ENCODE data around the gene SMIM45.

Gene SMIM45

GRCh38 chr22:41912338-41913039, 39.5 kb upstream of the SMIM45 start:
- TF ChIP-seq POLR2A (IDR thresholded peaks at IDR 0.05; ENCODE audit: low read length), result no peak
- TF ChIP-seq GATA1 (IDR thresholded peaks at IDR 0.05; ENCODE audit: low read depth, low read length), result no peak
- DNase-seq, result no peak

DNA sequence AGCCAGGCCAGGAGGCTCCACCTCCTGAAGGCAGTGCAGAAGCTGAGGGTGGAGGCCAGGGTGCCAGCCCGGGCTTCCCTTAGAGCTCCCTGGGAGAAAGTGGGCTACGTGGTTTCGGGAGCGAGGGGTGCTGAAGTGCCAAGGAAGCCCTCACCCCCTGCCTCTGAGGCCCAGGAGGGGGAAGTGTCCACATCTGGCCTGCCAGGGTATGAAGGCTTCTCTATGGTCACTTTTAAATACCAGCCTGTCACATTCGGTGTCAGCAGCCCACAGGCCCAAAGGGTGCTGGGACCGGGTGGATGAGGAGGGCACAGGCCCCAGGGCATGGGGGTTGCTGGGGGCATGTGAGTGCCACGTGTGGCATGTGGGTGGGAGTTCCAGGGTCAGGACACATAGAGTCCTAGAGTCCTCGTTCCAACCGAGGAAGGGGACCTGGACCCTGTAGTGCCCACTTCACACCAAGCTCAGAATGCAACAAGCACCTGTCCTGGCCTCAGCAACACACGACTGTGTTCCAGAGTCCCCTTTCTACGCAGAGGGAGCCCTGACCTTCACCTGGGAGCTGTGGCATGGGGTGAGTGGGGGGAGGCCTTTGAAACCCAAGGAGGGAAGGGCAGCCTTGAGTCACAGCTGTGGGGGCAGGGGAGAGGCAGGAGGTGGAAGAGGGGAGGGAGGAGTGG, 38.8 kb upstream of the SMIM45 start:
- TF ChIP-seq GATA1 (IDR thresholded peaks at IDR 0.05; ENCODE audit: low read depth, low read length) (no peak), POLR2A (IDR thresholded peaks at IDR 0.05; ENCODE audit: low read length) (no peak)
- no peak for DNase-seq

- TF ChIP-seq GATA1 (IDR thresholded peaks at IDR 0.05; ENCODE audit: low read depth, low read length) (no peak), POLR2A (IDR thresholded peaks at IDR 0.05; ENCODE audit: low read length) (no peak)
- peak in 1 of 2 experiments; percentile 32 for DNase-seq
These were observed 38.0 kb upstream of the SMIM45 start for GRCh38 chr22:41913842-41914534.

DNA sequence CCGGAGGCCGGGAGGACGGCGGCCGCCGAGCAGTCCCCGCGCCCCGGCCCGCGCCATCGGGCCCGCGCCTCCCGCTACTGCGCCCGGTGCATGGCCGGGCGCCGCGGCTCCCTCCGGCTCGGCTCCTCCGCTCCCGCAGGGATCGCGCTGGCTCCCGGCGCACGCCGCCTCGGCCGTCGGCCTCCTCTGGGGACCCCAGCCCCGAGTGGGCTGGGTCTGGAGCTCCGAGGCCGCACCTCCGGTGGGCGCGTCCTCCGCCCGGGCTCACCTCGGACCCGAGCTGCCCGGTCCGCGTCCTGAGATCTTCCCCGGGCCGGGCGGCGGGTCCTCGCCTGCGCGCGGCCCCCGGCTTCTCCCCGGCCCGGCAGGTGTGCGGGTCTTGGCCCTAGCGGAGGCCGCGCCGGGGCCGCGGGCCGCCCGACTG, 37.3 kb upstream of the SMIM45 start:
- TF ChIP-seq GATA1 (IDR thresholded peaks at IDR 0.05; ENCODE audit: low read depth, low read length) (no peak), POLR2A (IDR thresholded peaks at IDR 0.05; ENCODE audit: low read length) (no peak)
- no peak for DNase-seq

- DNase-seq, result no peak
These were observed 36.7 kb upstream of the SMIM45 start, which contains the start of gene SHISA8 for GRCh38 chr22:41915035-41915785. Gene SHISA8 (minus strand): TSS chr22:41915074. CDS start chr22:41914667, 407 bp downstream.

GRCh38 chr22:41915786-41916493, 36.0 kb upstream of the SMIM45 start:
- TF ChIP-seq POLR2A (IDR thresholded peaks at IDR 0.05; ENCODE audit: low read length) (no peak), GATA1 (IDR thresholded peaks at IDR 0.05; ENCODE audit: low read depth, low read length) (no peak)
- DNase-seq, result no peak

More at GRCh38 chr22:41915035-41915785, 36.7 kb upstream of the SMIM45 start, which contains the start of gene SHISA8:
- no peak for TF ChIP-seq POLR2A (IDR thresholded peaks at IDR 0.05; ENCODE audit: low read length)

DNA sequence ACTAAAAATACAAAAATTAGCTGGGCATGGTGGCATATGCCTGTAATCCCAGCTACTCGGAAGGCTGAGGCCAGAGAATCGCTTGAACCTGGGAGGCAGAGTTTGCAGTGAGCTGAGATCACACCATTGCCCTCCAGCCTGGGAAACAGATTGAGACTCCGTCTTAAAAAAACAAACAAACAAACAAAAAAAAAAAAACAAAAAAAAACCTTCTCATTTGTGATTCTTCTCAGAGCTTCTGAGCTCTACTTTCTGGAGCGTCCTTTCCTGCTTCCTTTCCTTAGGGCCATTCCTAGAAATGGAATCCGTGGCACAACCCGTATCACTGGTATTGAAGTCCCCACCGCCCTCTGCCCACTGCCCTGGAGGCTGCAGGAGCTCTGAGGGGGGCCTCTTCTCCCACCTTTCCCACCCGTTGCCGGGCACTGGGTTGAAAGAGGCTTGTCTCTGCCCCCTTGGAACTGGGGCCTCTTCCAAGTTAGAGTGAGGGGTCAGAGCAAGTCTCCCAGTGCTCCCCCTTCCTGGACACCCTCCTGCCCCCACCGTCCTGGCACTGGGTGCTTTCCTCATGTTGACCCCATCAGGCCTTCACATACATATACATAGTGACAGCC, 35.1 kb upstream of the SMIM45 start:
- DNase-seq, result no peak
- TF ChIP-seq POLR2A (IDR thresholded peaks at IDR 0.05; ENCODE audit: low read length), result no peak

DNA sequence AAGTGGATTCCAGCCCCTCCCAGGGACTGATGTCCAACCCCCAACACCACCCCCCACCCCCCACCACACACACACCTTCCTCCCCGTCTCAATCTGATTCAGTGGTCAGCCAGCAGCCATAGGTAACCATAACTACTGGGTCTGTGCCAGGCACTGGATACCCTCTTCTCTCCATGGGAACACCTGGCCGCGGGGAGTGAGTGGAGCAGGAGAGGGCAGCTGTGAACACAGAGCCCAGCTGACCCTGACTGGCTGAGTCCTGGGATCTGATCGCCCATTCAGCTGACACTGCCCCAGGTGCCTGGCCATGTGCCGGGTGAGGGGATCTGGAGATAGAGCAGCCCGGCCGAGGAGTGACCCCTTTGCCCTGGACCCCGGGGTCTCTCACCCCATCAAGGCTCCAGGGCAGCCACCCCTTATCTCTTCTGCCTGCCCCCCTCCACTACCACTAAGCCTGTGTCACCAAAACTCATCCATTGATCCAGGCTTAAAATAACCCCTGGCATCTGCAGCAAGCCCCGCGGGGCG, 34.5 kb upstream of the SMIM45 start:
- DNase-seq, result no peak
- no peak for TF ChIP-seq POLR2A (IDR thresholded peaks at IDR 0.05; ENCODE audit: low read length)
- TF ChIP-seq GATA1 (IDR thresholded peaks at IDR 0.05; ENCODE audit: low read depth, low read length), result no peak

DNA sequence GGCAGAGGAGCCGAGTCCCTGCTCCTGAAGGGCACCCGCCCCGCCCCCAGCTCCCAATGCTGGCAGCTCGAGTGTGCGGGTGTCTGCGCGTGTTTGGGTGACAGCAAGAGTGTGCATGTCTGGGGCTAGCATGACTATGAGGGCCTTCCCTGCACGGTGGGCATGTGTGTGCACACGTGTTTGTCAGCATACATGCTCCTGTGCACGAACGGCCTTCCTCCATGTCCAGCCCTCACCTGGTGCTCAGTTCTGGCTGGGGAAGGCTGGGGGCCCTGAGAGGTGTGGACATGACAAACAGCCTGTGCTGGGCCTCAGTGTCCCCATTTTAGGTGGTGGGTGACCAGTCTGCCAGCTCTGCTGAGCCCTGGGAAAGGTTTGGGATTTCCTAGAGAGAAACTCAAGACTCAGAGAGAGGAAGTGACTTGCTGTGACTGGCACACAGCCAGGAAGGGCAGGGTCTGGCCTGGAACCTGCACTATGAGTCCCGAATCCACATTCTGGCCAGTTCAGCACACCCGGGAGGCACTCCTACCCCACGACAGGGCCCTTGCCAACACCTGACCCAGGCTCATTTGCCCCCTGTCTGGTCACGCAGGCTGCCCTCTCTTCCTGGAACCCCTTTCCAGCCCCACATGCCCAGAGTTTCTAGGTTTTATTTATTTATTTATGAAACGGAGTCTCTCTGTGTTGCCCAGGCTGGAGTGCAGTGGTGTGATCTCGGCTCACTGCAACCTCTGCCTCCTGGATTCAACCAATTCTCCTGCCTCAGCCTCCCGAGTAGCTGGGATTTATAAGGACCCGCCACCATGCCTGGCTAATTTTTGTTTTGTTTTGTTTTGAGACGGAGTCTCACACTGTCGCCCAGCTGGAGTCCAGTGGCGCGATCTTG, 33.8 kb upstream of the SMIM45 start:
- DNase-seq, result peak; percentile 25 to 30
- no peak for TF ChIP-seq GATA1 (IDR thresholded peaks at IDR 0.05; ENCODE audit: low read depth, low read length)
- TF ChIP-seq POLR2A (IDR thresholded peaks at IDR 0.05; ENCODE audit: low read length), result no peak

- no peak for TF ChIP-seq POLR2A (IDR thresholded peaks at IDR 0.05; ENCODE audit: low read length)
- no peak for TF ChIP-seq GATA1 (IDR thresholded peaks at IDR 0.05; ENCODE audit: low read depth, low read length)
- DNase-seq, result peak; percentile 27 to 41
These were observed 32.4 kb upstream of the SMIM45 start for GRCh38 chr22:41919357-41920224.

All from erythroblast (primary cell).